GM12864 (cell line): Measurements from ENCODE around the gene MFSD2A.
"Not testable (repeated sequence)": the region's sequence is repeated elsewhere in the genome, so short reads cannot be mapped to it uniquely, and the experiment has no call there.

ENCODE experiments used
- DNase-seq: peaks from one replicate; pipeline ENCODE4 v3.0.0-alpha.2; 2011; ENCODE audit warnings: low read depth
- H3K4me3 ChIP-seq: 2 replicates; pipeline ENCODE4 v1.5.1; 2011; ENCODE audit warnings: mild to moderate bottlenecking, low read depth, low read length, control low read depth
- CTCF ChIP-seq: IDR thresholded peaks from 2 replicates; pipeline ENCODE4 v1.5.1; 2011; ENCODE audit warnings: low read depth, mild to moderate bottlenecking, moderate library complexity, low read length, control low read depth, inconsistent platforms; ENCODE audit errors: missing control alignments

Gene MFSD2A

DNA sequence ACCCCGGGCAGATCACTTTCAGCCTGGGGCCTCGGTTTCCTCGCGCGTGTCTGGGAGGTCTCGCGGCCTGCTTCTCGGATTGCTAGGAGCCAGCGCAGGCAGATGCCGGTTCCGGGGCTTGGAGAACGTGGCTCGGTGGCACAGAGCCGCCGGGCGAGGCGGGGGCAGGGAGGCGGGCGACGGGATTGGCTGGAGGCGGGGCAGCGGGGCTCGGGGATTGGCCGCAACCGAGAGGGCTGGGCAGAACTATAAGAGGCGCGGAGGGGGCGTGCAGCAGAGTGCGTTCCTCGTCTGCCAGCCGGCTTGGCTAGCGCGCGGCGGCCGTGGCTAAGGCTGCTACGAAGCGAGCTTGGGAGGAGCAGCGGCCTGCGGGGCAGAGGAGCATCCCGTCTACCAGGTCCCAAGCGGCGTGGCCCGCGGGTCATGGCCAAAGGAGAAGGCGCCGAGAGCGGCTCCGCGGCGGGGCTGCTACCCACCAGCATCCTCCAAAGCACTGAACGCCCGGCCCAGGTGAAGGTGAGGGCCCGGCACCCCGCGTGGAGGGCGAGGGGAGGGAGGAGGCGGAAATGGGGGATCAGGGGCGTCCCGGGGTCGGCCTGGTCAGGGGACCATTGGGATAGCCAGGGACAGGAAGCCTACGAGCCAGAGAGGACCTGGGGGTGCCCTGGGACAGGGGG is at the start of gene MFSD2A:
Gene MFSD2A, plus strand, starts transcription at position 276 of the 677 bp plus-strand sequence. Its CDS starts 148 bp downstream, at position 424.
- peak within 1 kb of the TSS; percentile 84 for H3K4me3 ChIP-seq
- DNase-seq: peak; percentile 59
- no peak for TF ChIP-seq CTCF

DNA sequence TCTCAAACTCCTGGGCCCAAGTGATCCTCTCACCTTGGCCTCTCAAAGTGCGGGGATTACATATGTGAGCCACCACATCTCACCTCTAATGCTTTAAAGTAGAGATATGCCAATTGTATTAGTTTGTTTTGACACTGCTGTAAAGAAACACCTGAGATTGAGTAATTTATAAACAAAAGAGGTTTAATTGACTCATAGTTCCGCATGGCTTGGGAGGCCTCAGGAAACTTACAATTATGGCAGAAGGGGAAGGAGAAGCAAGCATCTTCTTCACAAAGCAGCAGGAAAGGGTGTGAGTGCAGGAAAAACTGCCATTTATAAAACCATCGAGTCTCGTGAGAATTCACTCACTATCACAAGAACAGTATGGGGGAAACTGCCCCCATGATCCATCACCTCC is 49.8 kb upstream of the MFSD2A start:
- DNase-seq: no peak
- no peak overlapping the region for H3K4me3 ChIP-seq
- no peak for TF ChIP-seq CTCF

DNA sequence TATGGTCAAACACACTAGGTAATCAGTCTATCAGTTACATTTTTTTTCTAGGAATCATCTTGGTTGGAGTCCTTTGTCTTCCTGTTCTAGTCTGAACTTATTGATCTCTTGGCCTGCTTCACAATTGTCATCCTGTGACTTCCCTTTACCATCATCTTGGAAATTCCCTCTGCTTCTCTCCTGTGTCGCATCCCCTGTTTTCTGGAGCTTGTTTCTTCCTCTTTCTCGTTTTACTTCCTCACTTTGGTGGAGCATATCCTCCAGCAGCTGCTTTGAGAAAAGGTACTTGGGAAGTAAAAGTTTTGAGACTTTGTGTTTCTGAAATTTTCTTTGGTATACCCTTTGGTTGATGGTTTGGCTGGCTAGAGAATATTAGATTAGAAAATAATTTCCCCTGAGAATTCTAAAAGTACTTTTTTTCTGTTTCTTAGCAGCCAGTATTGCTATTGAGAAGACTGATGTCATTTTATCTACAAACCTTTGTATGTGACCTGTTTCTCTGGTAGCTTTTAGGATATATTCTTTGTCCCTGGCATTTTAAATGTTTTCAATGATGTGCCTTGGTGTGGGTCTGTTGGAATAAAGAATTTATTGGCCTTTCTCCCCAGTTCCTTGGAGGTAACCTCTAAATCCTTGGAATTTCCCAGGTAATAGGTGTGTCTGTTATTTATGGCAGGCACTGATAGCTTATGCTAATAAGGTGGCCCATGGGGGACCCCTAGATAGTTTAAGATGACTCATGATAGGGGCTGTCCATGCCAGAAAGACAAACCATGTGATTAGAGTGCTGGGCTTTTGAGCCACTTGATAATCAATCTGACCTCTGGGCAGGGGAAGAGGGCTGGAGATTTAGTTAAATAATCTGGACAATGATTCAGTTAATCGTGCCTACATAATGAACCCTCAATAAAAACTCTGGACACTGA is 47.2 kb upstream of the MFSD2A start:
- H3K4me3 ChIP-seq: no peak overlapping the region
- no peak for DNase-seq
- no peak for TF ChIP-seq CTCF

GRCh38 chr1:39908534-39908933 is 46.4 kb upstream of the MFSD2A start:
- no peak for TF ChIP-seq CTCF
- no peak for DNase-seq
- no peak overlapping the region for H3K4me3 ChIP-seq

DNA sequence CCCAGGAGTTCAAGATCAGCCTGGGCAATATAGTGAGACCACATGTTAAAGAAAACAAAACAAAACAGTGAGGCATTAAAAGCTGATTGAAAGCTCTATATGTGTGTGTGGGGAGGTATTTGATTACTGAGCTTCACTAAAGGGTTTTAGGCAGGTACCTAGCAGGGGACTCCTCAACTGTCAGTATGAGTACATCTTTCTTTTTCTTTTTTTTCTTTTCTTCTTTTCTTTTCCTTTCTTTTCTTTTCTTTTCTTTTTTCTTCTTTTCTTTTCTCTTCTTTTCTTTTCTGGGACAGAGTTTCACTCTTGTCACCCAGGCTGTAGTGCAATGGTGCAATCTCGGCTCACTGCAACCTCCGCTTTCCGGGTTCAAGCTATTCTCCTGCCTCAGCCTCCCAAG is 44.7 kb upstream of the MFSD2A start:
- no peak overlapping the region for H3K4me3 ChIP-seq
- no peak for DNase-seq
- TF ChIP-seq CTCF: no peak

DNA sequence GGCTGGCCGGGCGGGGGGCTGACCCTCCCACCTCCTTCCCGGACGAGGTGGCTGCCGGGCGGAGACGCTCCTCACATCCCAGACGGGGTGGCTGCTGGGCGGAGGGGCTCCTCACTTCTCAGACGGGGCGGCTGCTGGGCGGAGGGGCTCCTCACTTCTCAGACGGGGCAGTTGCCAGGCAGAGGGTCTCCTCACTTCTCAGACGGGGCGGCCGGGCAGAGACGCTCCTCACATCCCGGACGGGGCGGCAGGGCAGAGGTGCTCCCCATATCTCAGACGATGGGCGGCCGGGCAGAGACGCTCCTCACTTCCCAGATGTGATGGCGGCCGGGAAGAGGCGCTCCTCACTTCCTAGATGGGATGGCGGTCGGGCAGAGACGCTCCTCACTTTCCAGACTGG is 41.8 kb upstream of the MFSD2A start:
- not testable (repeated sequence) for H3K4me3 ChIP-seq, DNase-seq

DNA sequence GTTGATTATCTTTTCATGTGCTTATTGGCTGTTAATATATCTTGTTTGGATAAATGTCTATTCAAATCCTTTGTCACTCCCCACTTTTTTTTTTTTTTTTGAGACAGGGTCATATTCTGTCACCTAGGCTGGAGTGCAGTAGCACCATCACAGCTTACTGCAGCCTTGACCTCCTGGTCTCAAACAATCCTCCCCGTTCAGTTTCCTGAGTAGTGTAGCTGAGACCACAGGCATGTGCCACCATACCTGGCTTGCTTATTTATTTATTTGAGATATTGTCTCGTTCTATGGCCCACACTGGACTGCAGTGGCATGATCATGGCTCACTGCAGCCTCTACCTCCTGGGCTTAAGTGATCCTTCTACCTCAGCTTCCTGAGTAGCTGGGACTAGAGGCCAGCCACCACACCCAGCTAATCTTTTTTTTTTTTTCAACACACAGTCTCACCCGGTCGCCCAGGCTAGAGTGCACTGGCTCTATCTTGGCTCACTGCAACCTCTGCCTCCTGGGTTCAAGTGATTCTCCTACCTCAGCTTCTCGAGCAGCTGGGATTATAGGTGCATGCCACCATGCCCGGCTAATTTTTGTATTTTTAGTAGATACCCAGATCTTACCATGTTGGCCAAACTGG is 39.3 kb upstream of the MFSD2A start:
- no peak for DNase-seq
- no peak overlapping the region for H3K4me3 ChIP-seq
- no peak for TF ChIP-seq CTCF
